Bronchus fibroblast of lung (primary cell): ENCODE results near the gene KBTBD2. TPM values are rescaled to one million over a fixed set of nuclear protein-coding genes. Genes with fewer than 3 reads are reported as not detected.

Source experiments
- total RNA-seq: library from RNA; depleted of rRNA; stranded (reverse); fragments of >200 nt; gene quantifications from 2 replicates; pipeline ENCODE4 v1.2.3, GENCODE V29; 2015

The KBTBD2 gene
- 17.5 and 18.0 TPM in 2 replicates for total RNA-seq

DNA sequence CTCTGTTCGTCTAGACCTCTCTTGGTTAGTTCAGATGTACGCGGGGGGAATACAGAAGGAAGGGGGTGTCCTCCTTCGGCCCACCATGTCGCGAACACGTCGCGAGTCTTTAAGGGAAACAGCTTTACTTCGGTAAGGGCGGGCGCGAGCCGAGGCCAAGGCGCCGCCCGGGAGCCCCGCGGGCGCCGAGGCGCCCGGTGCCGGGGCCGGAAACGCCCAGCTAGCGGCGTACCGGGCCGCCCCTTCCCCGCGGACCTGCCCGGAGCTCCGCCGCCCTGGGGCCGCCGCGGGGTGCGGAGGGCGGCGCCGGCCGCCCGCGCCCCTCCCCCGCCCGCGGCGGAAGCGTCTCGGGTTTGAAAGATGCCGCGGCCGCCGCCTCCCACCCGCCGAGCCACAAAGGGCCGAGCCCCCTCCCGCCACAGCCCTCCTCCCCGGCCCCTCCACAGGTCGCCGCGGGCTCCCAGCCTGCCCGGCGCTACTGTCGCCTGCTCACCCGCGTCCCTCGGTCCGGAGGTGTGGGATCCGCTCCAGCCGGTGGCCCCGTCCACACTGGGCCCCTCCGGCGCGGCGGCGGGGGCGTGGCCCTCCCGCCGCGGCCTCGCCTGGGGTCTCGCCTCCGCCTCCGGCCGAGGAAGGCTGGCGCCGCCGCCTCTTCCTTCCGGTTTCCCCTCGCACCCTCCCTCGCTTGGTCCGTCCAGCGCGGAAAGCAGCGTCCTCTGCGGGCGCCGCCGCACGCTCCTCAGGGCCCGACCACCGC lies at the start of gene KBTBD2:
Gene KBTBD2, minus strand, starts transcription at position 718 of the 757 bp plus-strand sequence. CDS start 12,156 bp downstream, outside the sequence.

Other genes with a start within 250 kb of the KBTBD2 start
- 122 and 127 TPM in 2 replicates for gene FKBP9, start 65.7 kb upstream of the KBTBD2 start, total RNA-seq
- gene NT5C3A, start 171.0 kb upstream of the KBTBD2 start, total RNA-seq: 15.0 and 24.0 TPM in 2 replicates
- 8.4 and 10.0 TPM in 2 replicates for gene RP9, start 217.6 kb upstream of the KBTBD2 start, total RNA-seq
- gene BBS9, start 237.8 kb upstream of the KBTBD2 start, total RNA-seq: 6.7 and 7.1 TPM in 2 replicates